ENCODE measurements around the gene AGT. TPM values are rescaled to one million over a fixed set of nuclear protein-coding genes. Genes with fewer than 3 reads are reported as not detected.

AGT gene
- total RNA-seq, 4 donors from 2014 or later: 5.0 to 16.0 (median 8.4) TPM

DNA sequence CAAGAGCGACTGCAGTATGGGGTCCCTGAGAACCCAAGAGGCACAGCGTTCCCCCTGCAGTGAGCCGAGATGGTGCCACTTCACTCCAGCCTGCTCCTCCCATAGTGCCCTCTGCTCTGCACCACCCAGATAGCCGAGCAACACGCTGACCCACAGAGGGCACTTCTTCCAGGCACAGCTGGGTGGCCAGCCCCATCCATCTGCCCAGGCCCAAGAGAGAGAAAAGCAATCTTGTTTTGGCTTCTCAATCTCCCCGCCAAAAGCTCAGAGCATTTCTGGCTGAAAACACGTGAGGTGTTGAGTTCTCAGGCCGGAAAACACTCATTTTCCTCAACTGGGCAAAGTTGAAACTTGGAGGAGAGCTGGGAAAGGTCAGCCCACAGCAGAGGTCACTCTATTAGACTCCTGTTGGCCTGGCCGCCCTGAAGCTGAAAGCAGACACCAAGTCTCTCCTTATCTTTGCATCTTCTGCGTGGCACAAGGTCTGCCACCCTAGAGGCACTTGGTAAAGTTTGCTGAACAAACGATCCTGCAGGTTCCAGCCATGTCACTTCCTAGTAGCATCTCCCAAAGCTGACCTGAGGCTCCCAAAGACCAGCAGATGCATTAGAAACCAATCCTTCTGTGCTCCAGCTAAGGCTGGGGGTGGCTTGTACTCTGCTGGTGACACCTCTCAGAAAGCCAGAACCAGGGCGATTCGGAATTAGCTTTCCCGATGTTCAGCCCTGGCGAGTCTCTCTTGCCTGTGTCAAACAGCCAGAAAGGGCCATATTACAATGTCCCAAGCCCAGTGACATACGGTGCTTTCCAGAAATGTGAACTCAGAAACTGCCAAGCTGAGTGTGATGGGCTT lies 44.2 kb upstream of the AGT start:
- no peaks in the 10 kb centered on the region for H3K36me3 ChIP-seq

GRCh38 chr1:230754796-230755195 lies 40.9 kb upstream of the AGT start:
- Histone ChIP-seq H3K36me3 (no peaks in the 10 kb centered on the region), H3K9me3 (no peaks in the 10 kb centered on the region), H3K27ac (no peak overlapping the region), H3K4me3 (no peak overlapping the region), H3K4me1 (peaks cover 0 to 15% (median 0%) of the 10 kb centered on the region in 3 donors), H3K27me3 (peaks cover 5% of the 10 kb centered on the region)
- TF ChIP-seq EP300 (IDR thresholded peaks at IDR 0.05) (no peak), CTCF (IDR thresholded peaks at IDR 0.05) (no peak), POLR2A (IDR thresholded peaks at IDR 0.05) (no peak), POLR2AphosphoS5 (IDR thresholded peaks at IDR 0.05) (no peak)
- 40% methylated on average over 1 of the region's 3 CpGs; no CpG with 5 or more reads in 1 of the 2 donors for WGBS, 2 donors (ENCODE audit: low coverage in 1 of 2)
- ATAC-seq: no peak

More for the DNA sequence above, 44.2 kb upstream of the AGT start:
- Histone ChIP-seq H3K27me3 (peaks cover 9% of the 10 kb centered on the region), H3K4me1 (peaks cover 0 to 9% (median 0%) of the 10 kb centered on the region in 3 donors), H3K4me3 (no peak overlapping the region), H3K9me3 (no peaks in the 10 kb centered on the region), H3K27ac (no peak overlapping the region)
- no peak for ATAC-seq
- no peak for TF ChIP-seq EP300 (IDR thresholded peaks at IDR 0.05)
- 71 to 80% methylated on average over 5 to 9 of the region's 16 CpGs for WGBS, 2 donors (ENCODE audit: low coverage in 1 of 2)

DNA sequence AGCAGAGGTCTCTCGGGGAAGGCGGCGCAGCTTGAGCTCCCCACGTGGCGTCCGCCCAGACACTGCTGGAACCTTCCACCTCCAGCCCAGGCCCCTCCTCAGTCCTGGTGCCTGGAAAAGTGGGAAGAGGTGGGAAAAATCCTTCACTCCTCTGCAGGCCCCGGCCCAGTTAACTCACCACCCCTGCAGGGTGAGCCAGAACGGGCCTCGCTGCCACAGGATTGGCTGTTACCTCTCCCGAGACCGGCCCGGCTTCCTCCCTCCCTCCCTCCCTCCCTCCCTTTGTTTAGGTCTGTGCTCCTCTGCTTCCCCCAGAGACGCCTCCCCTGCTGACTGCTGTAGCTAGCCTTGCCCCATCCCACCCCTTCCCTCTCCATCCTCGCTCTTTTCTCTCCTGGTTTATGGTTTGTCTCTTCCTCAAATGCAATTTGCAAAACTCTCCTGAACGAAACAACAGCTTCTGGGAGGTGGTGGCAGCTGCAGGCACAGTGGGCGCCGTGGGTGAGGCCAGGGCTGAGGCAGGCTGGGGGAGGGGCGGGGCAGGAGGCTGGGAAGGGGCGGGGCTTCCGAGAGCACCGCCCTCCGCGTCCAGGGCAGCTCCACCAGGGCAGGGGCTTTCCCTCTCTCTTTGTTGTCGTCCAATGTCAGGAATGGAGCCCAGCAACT lies 39.8 kb upstream of the AGT start:
- no peaks in the 10 kb centered on the region for H3K9me3 ChIP-seq
- no peak for TF ChIP-seq CTCF (IDR thresholded peaks at IDR 0.05)
- no peak for TF ChIP-seq POLR2AphosphoS5 (IDR thresholded peaks at IDR 0.05)
- no peak for TF ChIP-seq EP300 (IDR thresholded peaks at IDR 0.05)
- no peak for TF ChIP-seq POLR2A (IDR thresholded peaks at IDR 0.05)
- H3K36me3 ChIP-seq: no peaks in the 10 kb centered on the region
- H3K4me1 ChIP-seq: peaks cover 0 to 15% (median 0%) of the 10 kb centered on the region in 3 donors
- H3K27me3 ChIP-seq: peaks cover 5% of the 10 kb centered on the region
- peak overlapping the region in 2 of 4 donors; percentile 7 to 16 for H3K27ac ChIP-seq
- WGBS, 2 donors (ENCODE audit: low coverage in 1 of 2): 20 to 30% methylated on average over 10 to 19 of the region's 24 CpGs
- no peak for ATAC-seq
- peak overlapping the region in 1 of 2 donors; percentile 28 for H3K4me3 ChIP-seq

- Histone ChIP-seq H3K27ac (peak overlapping the region in 2 of 4 donors; percentile 7 to 16), H3K27me3 (peaks cover 5% of the 10 kb centered on the region), H3K36me3 (no peaks in the 10 kb centered on the region), H3K4me3 (peak overlapping the region in 1 of 2 donors; percentile 28), H3K4me1 (peaks cover 0 to 15% (median 0%) of the 10 kb centered on the region in 3 donors), H3K9me3 (no peaks in the 10 kb centered on the region)
- no peak for ATAC-seq
- WGBS, 2 donors (ENCODE audit: low coverage in 1 of 2): no CpG with 5 or more reads among the region's 5 CpGs
- TF ChIP-seq POLR2AphosphoS5 (IDR thresholded peaks at IDR 0.05): no peak
- no peak for TF ChIP-seq POLR2A (IDR thresholded peaks at IDR 0.05)
- no peak for TF ChIP-seq CTCF (IDR thresholded peaks at IDR 0.05)
- TF ChIP-seq EP300 (IDR thresholded peaks at IDR 0.05): no peak
Observed at GRCh38 chr1:230753191-230753585, 39.3 kb upstream of the AGT start.

DNA sequence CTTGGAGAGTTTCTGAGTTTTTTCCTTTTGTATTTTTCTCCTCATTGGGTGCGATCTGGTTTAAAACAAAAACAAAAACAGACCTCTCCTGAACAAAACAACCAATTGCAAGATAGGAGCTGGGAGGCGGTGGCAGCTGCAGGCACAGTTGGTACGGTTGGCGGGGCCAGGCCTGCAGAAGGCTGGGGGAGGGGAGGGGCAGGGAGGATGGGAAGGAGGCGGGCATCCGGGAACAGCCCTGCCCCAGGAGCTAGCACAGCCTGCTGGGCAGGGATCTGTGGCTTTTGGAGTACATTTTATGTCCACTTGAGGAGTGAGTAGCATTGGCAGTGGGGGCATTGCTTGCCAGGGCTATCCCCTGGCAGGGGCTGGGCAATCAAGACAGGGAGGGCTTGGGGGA lies 38.5 kb upstream of the AGT start:
- Histone ChIP-seq H3K4me1 (peaks cover 0 to 15% (median 0%) of the 10 kb centered on the region in 3 donors), H3K36me3 (no peaks in the 10 kb centered on the region), H3K27ac (peak overlapping the region in 1 of 4 donors; percentile 7), H3K27me3 (no peaks in the 10 kb centered on the region), H3K4me3 (no peak overlapping the region), H3K9me3 (no peaks in the 10 kb centered on the region)
- TF ChIP-seq POLR2A (IDR thresholded peaks at IDR 0.05) (no peak), POLR2AphosphoS5 (IDR thresholded peaks at IDR 0.05) (no peak), EP300 (IDR thresholded peaks at IDR 0.05) (no peak), CTCF (IDR thresholded peaks at IDR 0.05) (no peak)
- WGBS, 2 donors (ENCODE audit: low coverage in 1 of 2): 87% methylated on average over 6 of the region's 6 CpGs; no CpG with 5 or more reads in 1 of the 2 donors
- ATAC-seq: no peak

Data from gastroesophageal sphincter (tissue), 4 donors.